AG09319 (cell line): ENCODE data around the gene MPHOSPH8.

ENCODE experiments used
- DNase-seq: peaks from one replicate; pipeline ENCODE4 v3.0.0-alpha.2; 2010; ENCODE audit warnings: low read depth; ENCODE audit errors: extremely low read depth
- TF ChIP-seq, protein P1 (sequence below): IDR thresholded peaks from 2 replicates; pipeline ENCODE4 v1.5.1; 2011; ENCODE audit warnings: low read depth, mild to moderate bottlenecking, inconsistent platforms, low read length, moderate library complexity

Gene MPHOSPH8

GRCh38 chr13:19672990-19673389 lies 39.5 kb downstream of the MPHOSPH8 start:
- TF ChIP-seq, protein P1, sequence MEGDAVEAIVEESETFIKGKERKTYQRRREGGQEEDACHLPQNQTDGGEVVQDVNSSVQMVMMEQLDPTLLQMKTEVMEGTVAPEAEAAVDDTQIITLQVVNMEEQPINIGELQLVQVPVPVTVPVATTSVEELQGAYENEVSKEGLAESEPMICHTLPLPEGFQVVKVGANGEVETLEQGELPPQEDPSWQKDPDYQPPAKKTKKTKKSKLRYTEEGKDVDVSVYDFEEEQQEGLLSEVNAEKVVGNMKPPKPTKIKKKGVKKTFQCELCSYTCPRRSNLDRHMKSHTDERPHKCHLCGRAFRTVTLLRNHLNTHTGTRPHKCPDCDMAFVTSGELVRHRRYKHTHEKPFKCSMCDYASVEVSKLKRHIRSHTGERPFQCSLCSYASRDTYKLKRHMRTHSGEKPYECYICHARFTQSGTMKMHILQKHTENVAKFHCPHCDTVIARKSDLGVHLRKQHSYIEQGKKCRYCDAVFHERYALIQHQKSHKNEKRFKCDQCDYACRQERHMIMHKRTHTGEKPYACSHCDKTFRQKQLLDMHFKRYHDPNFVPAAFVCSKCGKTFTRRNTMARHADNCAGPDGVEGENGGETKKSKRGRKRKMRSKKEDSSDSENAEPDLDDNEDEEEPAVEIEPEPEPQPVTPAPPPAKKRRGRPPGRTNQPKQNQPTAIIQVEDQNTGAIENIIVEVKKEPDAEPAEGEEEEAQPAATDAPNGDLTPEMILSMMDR: no peak
- DNase-seq: no peak

GRCh38 chr13:19673473-19674430 lies 40.3 kb downstream of the MPHOSPH8 start:
- DNase-seq: no peak
- TF ChIP-seq, protein P1: no peak

DNA sequence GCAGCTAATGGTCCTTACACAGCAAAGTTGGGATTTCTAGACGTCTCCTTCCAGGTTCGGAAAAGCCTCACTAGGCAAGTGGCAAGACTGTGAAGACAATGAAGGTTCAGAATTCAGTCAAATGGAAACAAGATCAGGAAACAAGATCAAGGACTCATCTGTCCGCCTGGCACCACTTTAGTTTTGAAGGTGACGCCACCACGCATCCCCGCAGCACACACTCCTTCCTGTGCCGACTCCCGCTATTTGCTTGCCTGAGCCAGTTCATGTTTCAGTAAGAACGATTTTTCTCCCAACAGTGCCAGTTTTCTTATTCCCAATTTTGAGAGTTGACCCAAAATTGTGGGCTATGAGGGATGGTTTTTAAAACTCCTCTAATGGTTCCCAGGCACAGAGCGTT lies 41.4 kb downstream of the MPHOSPH8 start:
- TF ChIP-seq, protein P1: no peak
- DNase-seq: no peak

- TF ChIP-seq, protein P1: no peak
- DNase-seq: no peak
Measured at GRCh38 chr13:19676168-19676567, 42.7 kb downstream of the MPHOSPH8 start.

DNA sequence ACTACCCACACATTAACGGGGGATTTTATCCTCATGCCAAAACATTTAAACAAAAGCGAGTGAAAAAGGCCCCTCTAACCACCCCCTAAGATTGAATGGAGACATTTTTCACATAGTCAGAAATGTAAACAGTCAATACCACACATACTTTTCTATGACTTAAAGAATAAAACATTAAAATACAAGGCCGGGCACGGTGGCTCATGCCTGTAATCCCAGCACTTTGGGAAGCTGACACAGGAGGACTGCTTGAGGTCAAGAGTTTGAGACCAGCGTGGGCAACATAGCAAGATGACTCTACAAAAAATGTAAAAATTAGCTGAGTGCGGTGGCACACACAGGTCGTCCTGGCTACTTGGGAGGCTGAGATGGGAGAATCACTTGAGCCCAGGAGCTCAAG lies 47.3 kb downstream of the MPHOSPH8 start:
- TF ChIP-seq, protein P1: no peak
- no peak for DNase-seq

DNA sequence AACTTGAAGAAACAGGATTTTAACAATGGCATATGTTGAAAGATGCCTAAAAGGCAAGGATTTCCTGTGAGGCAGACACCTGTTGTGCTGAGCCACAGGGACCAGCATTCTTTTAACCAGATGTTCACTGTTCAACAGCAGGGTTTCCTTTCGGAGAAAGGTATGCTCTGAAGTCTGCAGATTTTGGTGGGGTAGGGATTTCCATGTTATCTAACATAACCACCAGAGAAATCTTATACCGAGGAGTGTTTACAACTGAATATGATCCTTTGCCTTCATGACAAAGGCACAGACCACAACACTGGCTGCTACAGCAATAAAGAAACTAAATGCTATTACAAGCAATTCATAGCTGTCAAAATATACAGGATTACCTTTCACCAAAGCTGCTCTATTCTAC lies 48.1 kb downstream of the MPHOSPH8 start:
- TF ChIP-seq, protein P1: no peak
- no peak for DNase-seq

GRCh38 chr13:19685034-19685433 lies 51.6 kb downstream of the MPHOSPH8 start:
- TF ChIP-seq, protein P1: no peak
- DNase-seq: no peak
